GM19468 (cell line): ENCODE data around the gene PCDHA11.
"Not testable (repeated sequence)": the region's sequence is repeated elsewhere in the genome, so short reads cannot be mapped to it uniquely, and the experiment has no call there.

ENCODE experiments used
- ATAC-seq: cut with Tn5 transposase; IDR thresholded peaks from one replicate; pipeline ENCODE4 v1.9.1; 2021; ENCODE audit warnings: mild to moderate bottlenecking, moderate library complexity, moderate number of reproducible peaks; ENCODE audit not compliant: unreplicated experiment; ENCODE audit errors: extremely low read depth

The PCDHA11 gene

DNA sequence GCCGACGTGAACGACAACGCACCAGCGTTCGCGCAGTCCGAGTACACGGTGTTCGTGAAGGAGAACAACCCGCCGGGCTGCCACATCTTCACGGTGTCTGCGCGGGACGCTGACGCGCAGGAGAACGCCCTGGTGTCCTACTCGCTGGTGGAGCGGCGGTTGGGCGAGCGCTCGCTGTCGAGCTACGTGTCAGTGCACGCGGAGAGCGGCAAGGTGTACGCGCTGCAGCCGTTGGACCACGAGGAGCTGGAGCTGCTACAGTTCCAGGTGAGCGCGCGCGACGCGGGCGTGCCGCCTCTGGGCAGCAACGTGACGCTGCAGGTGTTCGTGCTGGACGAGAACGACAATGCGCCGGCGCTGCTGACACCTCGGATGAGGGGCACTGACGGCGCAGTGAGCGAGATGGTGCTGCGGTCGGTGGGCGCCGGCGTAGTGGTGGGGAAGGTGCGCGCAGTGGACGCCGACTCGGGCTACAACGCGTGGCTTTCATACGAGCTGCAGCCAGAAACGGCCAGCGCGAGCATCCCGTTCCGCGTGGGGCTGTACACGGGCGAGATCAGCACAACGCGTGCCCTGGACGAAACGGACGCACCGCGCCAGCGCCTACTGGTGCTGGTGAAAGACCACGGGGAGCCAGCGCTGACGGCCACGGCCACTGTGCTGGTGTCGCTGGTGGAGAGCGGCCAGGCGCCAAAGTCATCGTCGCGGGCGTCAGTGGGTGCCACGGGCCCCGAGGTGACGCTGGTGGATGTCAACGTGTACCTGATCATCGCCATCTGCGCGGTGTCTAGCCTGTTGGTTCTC, 18.7 kb upstream of the PCDHA11 start:
- not testable (repeated sequence) for ATAC-seq

DNA sequence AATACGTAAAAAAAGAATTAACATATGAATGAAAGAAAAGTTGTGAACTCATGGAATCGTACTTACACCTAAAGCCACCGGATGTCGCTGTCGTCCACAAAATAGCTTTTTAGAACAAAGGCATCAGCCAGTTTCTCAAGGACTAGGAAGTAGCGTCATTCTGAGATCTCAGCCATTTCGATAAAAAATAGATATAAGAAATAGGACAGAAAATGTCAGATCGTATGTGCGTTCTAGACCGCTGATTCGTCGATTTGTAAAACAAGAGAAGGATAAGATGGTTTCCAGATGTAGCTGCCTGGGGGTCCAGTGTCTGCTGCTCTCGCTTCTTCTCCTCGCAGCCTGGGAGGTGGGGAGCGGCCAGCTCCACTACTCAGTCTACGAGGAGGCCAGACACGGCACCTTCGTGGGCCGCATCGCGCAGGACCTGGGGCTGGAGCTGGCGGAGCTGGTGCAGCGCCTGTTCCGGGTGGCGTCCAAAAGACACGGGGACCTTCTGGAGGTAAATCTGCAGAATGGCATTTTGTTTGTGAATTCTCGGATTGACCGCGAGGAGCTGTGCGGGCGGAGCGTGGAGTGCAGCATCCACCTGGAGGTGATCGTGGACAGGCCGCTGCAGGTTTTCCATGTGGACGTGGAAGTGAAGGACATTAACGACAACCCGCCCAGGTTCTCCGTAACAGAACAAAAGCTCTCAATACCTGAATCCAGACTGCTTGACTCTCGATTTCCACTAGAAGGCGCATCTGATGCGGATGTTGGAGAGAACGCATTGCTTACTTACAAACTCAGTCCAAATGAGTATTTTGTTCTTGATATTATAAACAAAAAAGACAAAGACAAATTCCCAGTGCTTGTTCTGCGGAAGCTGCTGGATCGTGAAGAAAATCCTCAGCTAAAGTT, 12.7 kb upstream of the PCDHA11 start, which contains the start of gene PCDHA10:
Gene PCDHA10, plus strand, starts transcription at position 126 of the 903 bp plus-strand sequence. Its CDS starts 152 bp downstream, at position 278.
- no peak for ATAC-seq

DNA sequence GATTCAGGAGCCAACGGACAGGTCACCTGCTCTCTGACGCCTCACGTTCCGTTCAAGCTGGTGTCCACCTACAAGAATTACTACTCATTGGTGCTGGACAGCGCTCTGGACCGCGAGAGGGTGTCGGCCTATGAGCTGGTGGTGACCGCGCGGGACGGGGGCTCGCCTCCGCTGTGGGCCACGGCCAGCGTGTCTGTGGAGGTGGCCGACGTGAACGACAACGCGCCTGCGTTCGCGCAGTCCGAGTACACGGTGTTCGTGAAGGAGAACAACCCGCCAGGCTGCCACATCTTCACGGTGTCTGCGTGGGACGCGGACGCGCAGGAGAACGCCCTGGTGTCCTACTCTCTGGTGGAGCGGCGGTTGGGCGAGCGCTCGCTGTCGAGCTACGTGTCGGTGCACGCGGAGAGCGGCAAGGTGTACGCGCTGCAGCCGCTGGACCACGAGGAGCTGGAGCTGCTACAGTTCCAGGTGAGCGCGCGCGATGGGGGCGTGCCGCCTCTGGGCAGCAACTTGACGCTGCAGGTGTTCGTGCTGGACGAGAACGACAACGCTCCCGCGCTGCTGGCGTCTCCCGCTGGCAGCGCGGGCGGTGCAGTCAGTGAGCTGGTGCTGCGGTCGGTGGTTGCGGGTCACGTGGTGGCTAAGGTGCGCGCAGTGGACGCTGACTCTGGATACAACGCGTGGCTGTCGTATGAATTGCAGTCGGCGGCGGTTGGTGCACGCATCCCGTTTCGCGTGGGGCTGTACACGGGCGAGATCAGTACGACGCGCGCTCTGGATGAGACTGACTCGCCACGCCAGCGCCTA, 11.4 kb upstream of the PCDHA11 start:
- ATAC-seq = no peak

DNA sequence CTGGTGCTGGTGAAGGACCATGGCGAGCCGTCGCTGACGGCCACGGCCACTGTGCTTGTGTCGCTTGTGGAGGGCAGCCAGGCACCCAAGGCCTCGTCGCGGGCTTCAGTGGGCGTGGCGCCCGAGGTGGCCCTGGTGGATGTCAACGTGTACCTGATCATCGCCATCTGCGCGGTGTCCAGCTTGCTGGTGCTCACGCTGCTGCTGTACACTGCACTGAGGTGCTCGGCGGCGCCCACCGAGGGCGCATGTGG, 10.8 kb upstream of the PCDHA11 start:
- ATAC-seq = no peak

DNA sequence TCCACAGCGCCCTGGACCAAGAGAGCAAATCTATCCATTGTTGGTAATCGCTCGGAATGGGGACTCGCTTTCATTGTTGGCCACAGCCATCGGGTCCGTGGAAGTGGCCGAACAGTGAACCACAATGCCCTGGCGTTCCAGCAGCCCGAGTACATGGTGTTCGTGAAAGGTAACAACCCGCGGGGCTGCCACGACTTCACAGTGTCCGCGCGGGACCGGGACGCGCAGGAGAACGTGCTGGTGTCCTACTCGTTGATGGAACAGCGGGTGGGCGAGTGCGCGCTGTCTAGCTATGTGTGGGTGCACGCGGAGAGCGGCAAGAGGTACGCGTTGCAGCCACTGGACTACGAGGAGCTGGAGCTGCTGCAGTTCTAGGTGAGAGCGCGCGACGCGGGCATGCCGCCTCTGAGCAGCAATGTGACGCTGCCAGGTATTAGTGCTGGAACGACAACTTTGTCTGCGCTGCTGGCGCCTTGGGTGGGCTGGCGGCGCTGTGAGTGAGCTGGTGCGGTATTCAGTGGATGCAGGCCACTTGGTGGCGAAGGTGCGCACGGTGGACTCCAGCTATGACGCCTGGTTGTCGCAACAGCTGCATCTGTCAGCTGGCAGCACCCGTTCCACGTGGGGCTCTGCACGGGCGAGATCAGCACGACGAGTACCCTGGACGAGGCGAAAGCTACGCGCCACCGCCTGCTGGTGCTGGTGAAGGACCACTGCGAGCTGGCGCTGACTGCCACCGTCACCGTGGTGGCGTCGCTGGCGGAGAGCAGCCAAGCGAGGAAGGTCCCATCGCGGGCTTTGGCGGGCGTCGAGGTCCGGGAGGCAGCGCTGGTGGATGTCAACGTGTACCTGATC, 6.1 kb upstream of the PCDHA11 start:
- ATAC-seq = no peak

DNA sequence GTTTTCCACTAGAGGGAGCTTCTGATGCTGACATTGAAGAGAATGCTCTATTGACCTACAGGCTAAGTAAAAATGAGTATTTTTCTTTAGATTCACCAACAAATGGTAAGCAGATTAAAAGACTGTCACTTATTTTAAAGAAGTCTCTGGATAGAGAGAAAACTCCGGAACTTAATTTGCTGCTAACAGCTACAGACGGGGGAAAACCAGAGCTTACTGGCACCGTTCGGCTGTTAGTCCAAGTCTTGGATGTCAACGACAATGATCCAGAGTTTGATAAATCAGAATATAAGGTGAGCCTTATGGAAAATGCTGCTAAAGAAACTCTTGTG, 764 bp downstream of the PCDHA11 start:
- ATAC-seq = no peak

DNA sequence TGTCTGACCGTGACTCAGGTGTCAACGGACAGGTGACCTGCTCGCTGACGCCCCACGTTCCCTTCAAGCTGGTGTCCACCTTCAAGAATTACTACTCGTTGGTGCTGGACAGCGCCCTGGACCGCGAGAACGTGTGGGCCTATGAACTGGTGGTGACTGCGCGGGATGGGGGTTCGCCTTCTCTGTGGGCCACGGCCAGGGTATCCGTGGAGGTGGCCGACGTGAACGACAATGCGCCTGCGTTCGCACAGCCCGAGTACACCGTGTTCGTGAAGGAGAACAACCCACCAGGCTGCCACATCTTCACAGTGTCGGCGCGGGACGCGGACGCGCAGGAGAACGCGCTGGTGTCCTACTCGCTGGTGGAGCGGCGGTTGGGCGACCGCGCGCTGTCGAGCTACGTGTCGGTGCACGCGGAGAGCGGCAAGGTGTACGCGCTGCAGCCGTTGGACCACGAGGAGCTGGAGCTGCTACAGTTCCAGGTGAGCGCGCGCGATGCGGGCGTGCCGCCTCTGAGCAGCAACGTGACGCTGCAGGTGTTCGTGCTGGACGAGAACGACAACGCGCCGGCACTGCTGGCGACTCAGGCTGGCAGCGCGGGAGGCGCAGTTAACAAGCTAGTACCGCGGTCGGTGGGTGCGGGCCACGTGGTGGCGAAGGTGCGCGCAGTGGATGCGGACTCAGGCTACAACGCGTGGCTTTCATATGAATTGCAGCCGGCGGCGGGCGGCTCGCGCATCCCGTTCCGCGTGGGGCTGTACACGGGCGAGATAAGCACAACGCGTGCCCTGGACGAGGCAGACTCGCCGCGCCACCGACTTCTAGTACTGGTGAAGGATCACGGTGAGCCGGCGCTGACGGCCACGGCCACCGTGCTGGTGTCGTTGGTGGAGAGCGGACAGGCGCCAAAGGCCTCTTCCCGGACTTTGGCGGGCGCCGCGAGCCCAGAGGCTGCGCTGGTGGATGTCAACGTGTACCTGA, 1.8 kb downstream of the PCDHA11 start:
- no peak for ATAC-seq

DNA sequence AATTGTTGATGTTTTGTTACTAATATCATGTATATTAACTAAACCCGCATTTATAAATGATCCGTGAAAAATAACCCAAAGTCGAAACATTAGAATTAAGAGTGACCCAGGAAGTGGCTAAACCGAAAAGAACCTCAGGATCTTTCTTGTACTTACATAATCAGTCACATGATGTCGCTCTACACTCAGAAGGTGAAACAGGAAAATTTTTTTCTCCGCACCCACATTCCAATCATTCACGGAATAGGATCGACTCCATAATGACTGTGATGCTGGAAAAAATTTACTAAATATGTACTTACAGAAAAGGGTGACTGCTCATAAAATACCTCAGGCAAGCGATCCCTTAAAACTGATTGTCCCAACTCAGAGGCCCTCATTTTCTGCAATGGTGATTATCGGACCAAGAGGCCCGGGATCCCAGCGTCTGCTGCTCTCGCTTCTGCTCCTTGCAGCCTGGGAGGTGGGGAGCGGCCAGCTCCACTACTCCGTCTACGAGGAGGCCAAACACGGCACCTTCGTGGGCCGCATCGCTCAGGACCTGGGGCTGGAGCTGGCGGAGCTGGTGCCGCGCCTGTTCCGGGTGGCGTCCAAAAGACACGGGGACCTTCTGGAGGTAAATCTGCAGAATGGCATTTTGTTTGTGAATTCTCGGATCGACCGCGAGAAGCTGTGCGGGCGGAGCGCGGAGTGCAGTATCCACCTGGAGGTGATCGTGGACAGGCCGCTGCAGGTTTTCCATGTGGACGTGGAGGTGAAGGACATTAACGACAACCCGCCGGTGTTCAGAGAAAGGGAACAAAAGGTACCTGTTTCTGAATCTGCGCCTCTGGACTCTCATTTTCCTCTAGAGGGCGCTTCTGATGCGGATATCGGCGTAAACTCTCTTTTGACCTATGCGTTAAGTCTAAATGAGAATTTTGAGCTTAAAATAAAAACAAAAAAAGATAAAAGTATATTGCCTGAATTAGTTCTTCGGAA, 6.6 kb downstream of the PCDHA11 start, which contains the start of gene PCDHA12:
Gene PCDHA12, plus strand, starts transcription at position 224 of the 981 bp plus-strand sequence. Its CDS starts 165 bp downstream, at position 389.
- ATAC-seq = no peak

DNA sequence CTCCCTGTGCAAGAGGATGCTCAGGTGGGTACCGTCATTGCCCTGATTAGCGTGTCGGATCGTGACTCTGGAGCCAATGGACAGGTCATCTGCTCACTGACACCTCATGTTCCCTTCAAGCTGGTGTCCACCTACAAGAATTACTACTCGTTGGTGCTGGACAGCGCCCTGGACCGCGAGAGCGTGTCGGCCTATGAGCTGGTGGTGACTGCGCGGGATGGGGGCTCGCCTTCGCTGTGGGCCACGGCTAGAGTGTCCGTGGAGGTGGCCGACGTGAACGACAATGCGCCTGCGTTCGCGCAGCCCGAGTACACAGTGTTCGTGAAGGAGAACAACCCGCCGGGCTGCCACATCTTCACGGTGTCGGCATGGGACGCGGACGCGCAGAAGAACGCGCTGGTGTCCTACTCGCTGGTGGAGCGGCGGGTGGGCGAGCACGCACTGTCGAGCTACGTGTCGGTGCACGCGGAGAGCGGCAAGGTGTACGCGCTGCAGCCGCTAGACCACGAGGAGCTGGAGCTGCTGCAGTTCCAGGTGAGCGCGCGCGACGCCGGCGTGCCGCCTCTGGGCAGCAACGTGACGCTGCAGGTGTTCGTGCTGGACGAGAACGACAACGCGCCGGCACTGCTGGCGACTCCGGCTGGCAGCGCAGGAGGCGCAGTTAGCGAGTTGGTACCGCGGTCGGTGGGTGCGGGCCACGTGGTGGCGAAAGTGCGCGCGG, 7.9 kb downstream of the PCDHA11 start:
- ATAC-seq = not testable (repeated sequence)

DNA sequence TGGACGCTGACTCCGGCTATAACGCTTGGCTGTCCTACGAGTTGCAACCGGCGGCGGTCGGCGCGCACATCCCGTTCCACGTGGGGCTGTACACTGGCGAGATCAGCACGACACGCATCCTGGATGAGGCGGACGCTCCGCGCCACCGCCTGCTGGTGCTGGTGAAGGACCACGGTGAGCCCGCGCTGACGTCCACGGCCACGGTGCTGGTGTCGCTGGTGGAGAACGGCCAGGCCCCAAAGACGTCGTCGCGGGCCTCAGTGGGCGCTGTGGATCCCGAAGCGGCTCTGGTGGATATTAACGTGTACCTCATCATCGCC, 8.5 kb downstream of the PCDHA11 start:
- ATAC-seq = no peak

DNA sequence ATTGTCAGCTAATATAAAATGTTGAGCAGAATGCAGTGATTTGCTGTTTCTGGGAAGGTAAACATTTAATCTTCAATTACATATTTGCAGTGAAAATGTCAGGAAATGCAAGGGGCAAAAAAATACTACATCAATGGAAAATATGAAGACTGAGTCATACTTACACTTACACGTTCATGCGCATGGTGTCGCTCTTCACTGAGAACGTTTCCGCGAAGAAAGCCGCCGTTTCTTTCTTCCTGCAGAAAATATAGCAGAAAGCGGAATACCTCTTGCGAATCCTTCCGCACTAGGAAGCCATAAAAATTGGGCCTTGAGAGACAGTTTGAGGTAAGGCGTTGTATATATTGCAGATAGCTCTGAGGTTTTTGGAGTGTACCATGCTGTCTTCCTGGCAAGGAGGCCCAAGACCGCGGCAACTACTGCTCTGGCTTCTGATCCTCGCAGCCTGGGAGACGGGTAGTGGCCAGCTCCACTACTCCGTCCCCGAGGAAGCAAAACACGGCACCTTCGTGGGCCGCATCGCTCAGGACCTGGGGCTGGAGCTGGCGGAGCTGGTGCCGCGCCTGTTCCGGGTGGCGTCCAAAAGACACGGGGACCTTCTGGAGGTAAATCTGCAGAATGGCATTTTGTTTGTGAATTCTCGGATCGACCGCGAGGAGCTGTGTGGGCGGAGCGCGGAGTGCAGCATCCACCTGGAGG, 13.3 kb downstream of the PCDHA11 start, which contains the start of gene PCDHA13:
Gene PCDHA13, plus strand, starts transcription at position 236 of the 702 bp plus-strand sequence. Its CDS starts 145 bp downstream, at position 381.
- ATAC-seq = no peak

DNA sequence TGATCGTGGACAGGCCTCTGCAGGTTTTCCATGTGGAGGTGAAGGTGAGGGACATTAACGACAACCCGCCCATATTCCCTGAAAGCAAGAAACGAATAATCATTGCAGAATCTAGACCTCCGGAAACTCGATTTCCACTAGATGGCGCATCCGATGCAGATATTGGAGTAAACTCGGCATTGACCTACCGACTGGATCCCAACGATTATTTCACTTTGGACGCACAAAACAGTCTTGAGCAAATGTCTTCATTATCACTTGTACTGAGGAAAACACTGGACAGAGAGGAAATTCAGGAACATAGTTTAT, 13.8 kb downstream of the PCDHA11 start:
- no peak for ATAC-seq

DNA sequence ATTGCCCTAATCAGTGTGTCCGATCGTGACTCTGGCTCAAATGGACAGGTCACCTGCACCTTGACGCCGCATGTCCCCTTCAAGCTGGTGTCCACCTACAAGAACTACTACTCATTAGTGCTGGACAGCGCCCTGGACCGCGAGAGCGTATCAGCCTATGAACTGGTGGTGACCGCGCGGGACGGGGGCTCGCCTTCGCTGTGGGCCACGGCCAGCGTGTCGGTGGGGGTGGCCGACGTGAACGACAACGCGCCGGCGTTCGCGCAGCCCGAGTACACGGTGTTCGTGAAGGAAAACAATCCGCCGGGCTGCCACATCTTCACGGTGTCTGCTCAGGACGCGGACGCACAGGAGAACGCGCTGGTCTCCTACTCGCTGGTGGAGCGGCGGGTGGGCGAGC, 14.6 kb downstream of the PCDHA11 start:
- no peak for ATAC-seq

DNA sequence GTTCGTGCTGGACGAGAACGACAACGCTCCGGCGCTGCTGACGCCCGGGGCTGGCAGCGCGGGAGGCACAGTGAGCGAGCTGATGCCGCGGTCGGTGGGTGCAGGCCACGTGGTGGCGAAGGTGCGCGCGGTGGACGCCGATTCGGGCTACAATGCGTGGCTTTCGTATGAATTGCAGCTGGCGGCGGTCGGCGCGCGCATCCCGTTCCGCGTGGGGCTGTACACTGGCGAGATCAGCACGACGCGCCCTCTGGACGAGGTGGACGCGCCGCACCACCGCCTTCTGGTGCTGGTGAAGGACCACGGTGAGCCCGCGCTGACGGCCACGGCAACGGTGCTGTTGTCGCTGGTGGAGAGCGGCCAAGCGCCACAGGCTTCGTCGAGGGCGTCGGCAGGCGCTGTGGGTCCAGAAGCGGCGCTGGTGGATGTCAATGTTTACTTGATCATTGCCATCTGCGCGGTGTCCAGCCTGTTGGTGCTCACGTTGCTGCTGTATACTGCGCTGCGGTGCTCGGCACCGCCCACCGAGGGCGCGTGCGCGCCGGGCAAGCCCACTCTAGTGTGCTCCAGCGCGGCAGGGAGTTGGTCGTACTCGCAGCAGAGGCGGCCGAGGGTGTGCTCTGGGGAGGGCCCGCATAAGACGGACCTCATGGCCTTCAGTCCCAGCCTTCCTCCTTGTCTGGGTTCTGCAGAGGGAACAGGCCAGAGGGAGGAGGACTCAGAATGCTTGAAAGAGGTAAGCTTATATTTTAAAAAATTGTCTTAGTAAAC, 15.4 kb downstream of the PCDHA11 start:
- no peak for ATAC-seq

DNA sequence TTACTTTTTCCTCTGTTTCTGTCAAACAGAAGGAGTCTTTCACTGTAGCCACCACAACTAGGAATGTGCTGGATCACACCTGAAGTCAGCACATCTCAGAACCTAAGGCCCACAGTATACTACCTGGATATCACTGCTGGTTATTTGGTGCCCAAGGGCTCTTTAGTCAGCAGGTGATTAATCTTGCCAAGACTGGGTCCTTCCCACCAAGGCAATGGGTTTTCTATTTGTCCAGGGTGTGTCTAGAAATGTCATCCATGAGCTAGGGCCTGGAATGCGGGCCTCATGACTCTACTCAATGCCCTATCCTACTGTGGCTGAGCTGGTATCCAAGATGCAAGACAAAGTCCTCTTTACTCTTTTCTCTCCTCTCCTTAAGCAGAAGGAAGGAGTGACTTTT, 47.6 kb downstream of the PCDHA11 start:
- ATAC-seq = no peak
